H1 (cell line): ENCODE measurements around the gene ATP9B. TPM values are rescaled to one million over a fixed set of nuclear protein-coding genes. Genes with fewer than 3 reads are reported as not detected.

Experiments used
- CTCF ChIA-PET: fragments of 300-600 bp; sonication (Branson Sonifier 250); formaldehyde crosslinking; loops from one replicate; lab custom pipeline; 2021; ENCODE audit not compliant: partially characterized antibody; lab: Charles Lee
- POLR2A ChIA-PET: fragments of 300-600 bp; sonication (Branson Sonifier 250); formaldehyde crosslinking; loops from one replicate; lab custom pipeline; 2021; ENCODE audit warnings: inconsistent platforms; ENCODE audit not compliant: partially characterized antibody; lab: Charles Lee
- DNase-seq, 2 experiments: peaks; one replicate each; pipeline versions ENCODE4 v3.0.0 to v3.0.0-alpha.2; 2010 to 2022; ENCODE audit warnings: low spot score in 2 of 2, low read depth in 1 of 2, mixed read lengths in 1 of 2
- FAIRE-seq: peaks from 2 replicates; lab custom pipeline; 2011; peaks lifted over from hg19 to GRCh38; lab: Jason Lieb, UNC
- H2AFZ ChIP-seq: 2 replicates; pipeline ENCODE4 v1.8.1; 2012; ENCODE audit warnings: low read length, inconsistent platforms
- H2AK5ac ChIP-seq: 2 replicates; pipeline ENCODE4 v1.6.1; 2013; ENCODE audit warnings: low read depth, low read length
- H2BK120ac ChIP-seq: replicated peaks from 2 replicates; pipeline ENCODE3; 2013; ENCODE audit warnings: low read depth, low read length, inconsistent platforms
- H2BK12ac ChIP-seq: 2 replicates; pipeline ENCODE4 v1.6.1; 2013; ENCODE audit warnings: low read depth, low read length
- H2BK15ac ChIP-seq: 2 replicates; pipeline ENCODE4 v1.6.1; 2013; ENCODE audit warnings: low read length
- H2BK20ac ChIP-seq: 2 replicates; pipeline ENCODE4 v1.6.1; 2013; ENCODE audit warnings: low read length
- H2BK5ac ChIP-seq: 2 replicates; pipeline ENCODE4 v1.6.1; 2013; ENCODE audit warnings: low read depth, low read length
- H3K14ac ChIP-seq: 2 replicates; pipeline ENCODE4 v1.6.1; 2013; ENCODE audit warnings: inconsistent platforms; ENCODE audit not compliant: insufficient read length
- H3K18ac ChIP-seq: 2 replicates; pipeline ENCODE4 v1.6.1; 2013; ENCODE audit warnings: low read length; ENCODE audit errors: extremely low read depth
- H3K23ac ChIP-seq: 2 replicates; pipeline ENCODE4 v1.6.1; 2013; ENCODE audit warnings: inconsistent platforms; ENCODE audit not compliant: insufficient read length
- H3K23me2 ChIP-seq: 2 replicates; pipeline ENCODE4 v1.6.1; 2013; ENCODE audit warnings: low read depth, low read length
- H3K27ac ChIP-seq: 2 replicates; pipeline ENCODE4 v1.6.1; 2011; ENCODE audit warnings: low read depth, low read length, inconsistent platforms
- H3K27me3 ChIP-seq, 4 experiments: replicated peaks in 1 of 4; 1 replicate in 1 of 4; 2 replicates in 3 of 4; pipeline versions ENCODE4 v1.6.1 to v1.8.1; 2011 to 2013; ENCODE audit warnings: low read length in 3 of 4, mild to moderate bottlenecking in 3 of 4, inconsistent platforms in 2 of 4, mixed read lengths in 2 of 4, moderate library complexity in 1 of 4; ENCODE audit not compliant: control insufficient read depth in 3 of 4, insufficient read depth in 3 of 4; ENCODE audit errors: extremely low read depth in 1 of 4
- H3K36me3 ChIP-seq, 4 experiments: 2 replicates each; pipeline versions ENCODE4 v1.6.1 to v1.8.1; 2011 to 2013; ENCODE audit warnings: mild to moderate bottlenecking in 4 of 4, low read length in 3 of 4, moderate library complexity in 2 of 4, control low read depth in 1 of 4, inconsistent platforms in 1 of 4; ENCODE audit not compliant: insufficient read depth in 4 of 4, control insufficient read depth in 2 of 4
- H3K4ac ChIP-seq: replicated peaks from 2 replicates; pipeline ENCODE3; 2013; ENCODE audit warnings: low read length, low read depth, mixed read lengths, inconsistent platforms; ENCODE audit not compliant: insufficient read length
- H3K4me1 ChIP-seq, 4 experiments: replicated peaks in 1 of 4; 1 replicate in 1 of 4; 2 replicates in 3 of 4; pipeline versions ENCODE4 v1.6.1 to v1.8.1; 2011 to 2013; ENCODE audit warnings: low read length in 3 of 4, inconsistent platforms in 2 of 4, mixed read lengths in 1 of 4; ENCODE audit not compliant: insufficient read depth in 4 of 4, control insufficient read depth in 3 of 4
- H3K4me2 ChIP-seq, 2 experiments: 2 replicates each; pipeline versions ENCODE4 v1.6.1 to v1.8.1; 2011 to 2013; ENCODE audit warnings: low read depth in 2 of 2, low read length in 2 of 2, control low read depth in 1 of 2, inconsistent platforms in 1 of 2, mild to moderate bottlenecking in 1 of 2; ENCODE audit not compliant: insufficient read depth in 1 of 2
- H3K4me3 ChIP-seq, 4 experiments: fragments of 200-600, 300-600 bp in 1 of 4; sonication (generic), shearing (Covaris generic), sonication (Bioruptor Twin) in 1 of 4; 2 replicates each; pipeline versions ENCODE4 v1.5.1 to v1.8.1; 2011 to 2016; ENCODE audit warnings: low read length in 4 of 4, low read depth in 3 of 4, control low read depth in 2 of 4, inconsistent platforms in 2 of 4, mild to moderate bottlenecking in 2 of 4, mixed read lengths in 1 of 4, moderate library complexity in 1 of 4; ENCODE audit not compliant: insufficient read depth in 2 of 4; ENCODE audit errors: extremely low read depth in 1 of 4
- H3K56ac ChIP-seq: replicated peaks from 2 replicates; pipeline ENCODE3; 2013; ENCODE audit warnings: low read depth, mild to moderate bottlenecking, mixed read lengths, low read length, inconsistent platforms; ENCODE audit not compliant: insufficient read length
- H3K79me1 ChIP-seq: 2 replicates; pipeline ENCODE4 v1.6.1; 2013; ENCODE audit warnings: low read depth, low read length, control low read depth
- H3K79me2 ChIP-seq, 2 experiments: 2 replicates each; pipeline versions ENCODE4 v1.6.1 to v1.8.1; 2012 to 2013; ENCODE audit warnings: low read length in 2 of 2, mild to moderate bottlenecking in 2 of 2, inconsistent platforms in 1 of 2; ENCODE audit not compliant: insufficient read depth in 2 of 2, control insufficient read depth in 1 of 2
- H3K9ac ChIP-seq, 4 experiments: replicated peaks in 1 of 4; 1 replicate in 1 of 4; 2 replicates in 3 of 4; pipeline versions ENCODE4 v1.6.1 to v1.8.1; 2011 to 2013; ENCODE audit warnings: low read depth in 3 of 4, low read length in 3 of 4, control low read depth in 2 of 4, mild to moderate bottlenecking in 2 of 4, moderate library complexity in 2 of 4, inconsistent platforms in 1 of 4; ENCODE audit errors: extremely low read depth in 1 of 4
- H3K9me3 ChIP-seq, 2 experiments: 2 replicates each; pipeline versions ENCODE4 v1.6.1 to v1.8.1; 2012 to 2013; ENCODE audit warnings: mild to moderate bottlenecking in 2 of 2, moderate library complexity in 2 of 2, control low read depth in 1 of 2, inconsistent platforms in 1 of 2, low read depth in 1 of 2, low read length in 1 of 2, mixed read lengths in 1 of 2; ENCODE audit not compliant: insufficient read depth in 2 of 2
- H4K20me1 ChIP-seq, 2 experiments: replicated peaks in 1 of 2; 2 replicates each; pipeline versions ENCODE3 to v1.8.1; 2011 to 2013; ENCODE audit warnings: inconsistent platforms in 2 of 2, low read length in 2 of 2, mild to moderate bottlenecking in 1 of 2; ENCODE audit not compliant: insufficient read depth in 2 of 2, control insufficient read depth in 1 of 2
- H4K5ac ChIP-seq: 2 replicates; pipeline ENCODE4 v1.6.1; 2013; ENCODE audit warnings: low read length, low read depth, mixed read lengths, inconsistent platforms; ENCODE audit not compliant: insufficient read length
- H4K8ac ChIP-seq: 2 replicates; pipeline ENCODE4 v1.8.0; 2013; ENCODE audit warnings: mild to moderate bottlenecking, moderate library complexity, low read length, inconsistent platforms; ENCODE audit not compliant: insufficient read depth; ENCODE audit errors: extremely low read depth
- H4K91ac ChIP-seq: replicated peaks from 2 replicates; pipeline ENCODE3; 2013; ENCODE audit warnings: low read length, mixed read lengths, inconsistent platforms; ENCODE audit not compliant: insufficient read length
- CEBPB ChIP-seq: IDR thresholded peaks from 2 replicates; pipeline ENCODE4 v1.6.1; 2012; ENCODE audit warnings: low read depth, low read length
- SRF ChIP-seq: IDR thresholded peaks from 2 replicates; pipeline ENCODE4 v1.6.1; 2011; ENCODE audit warnings: mild to moderate bottlenecking, low read depth, low read length, moderate library complexity
- WGBS, 2 experiments: shearing (Covaris generic) in 1 of 2; methylation state at CpG; one replicate each; pipeline versions ENCODE4 v1.1.6 to v1.1.7; 2013 to 2015; ENCODE audit warnings: low lambda C conversion rate in 2 of 2, mixed read lengths in 2 of 2, inconsistent platforms in 1 of 2, low coverage in 1 of 2, missing lambda C conversion rate in 1 of 2; ENCODE audit not compliant: insufficient replicate concordance in 2 of 2, insufficient coverage in 1 of 2, insufficient read length in 1 of 2; ENCODE audit errors: extremely low coverage in 1 of 2, missing lambda C conversion rate in 1 of 2; 5-methylcytosine and 5-hydroxymethylcytosine counted together
- polyA plus RNA-seq, 7 experiments: library from polyadenylated mRNA; depleted of rRNA in 3 of 7; stranded (reverse) in 5 of 7; unstranded in 2 of 7; fragments of >200 nt in 5 of 7; fragments of 200-250 nt in 2 of 7; gene quantifications; 1 replicate in 5 of 7; 2 replicates in 1 of 7; 4 replicates in 1 of 7; pipeline versions ENCODE4 v1.2.1 to v1.2.3, GENCODE V29; 2011 to 2013; ENCODE audit warnings: missing spikeins in 2 of 7, mixed read lengths in 2 of 7
- total RNA-seq: library from RNA; stranded (reverse); fragmentation: NEBNext Ultra II Directional; extraction: Animal tissue kit (Norgen Biotek cat#: 25700); gene quantifications from 2 replicates; pipeline ENCODE4 v1.2.1, GENCODE V29; 2021

Gene ATP9B
- total and polyA plus RNA-seq, 2 of the 8 experiments (the other 6 are each of a cell fraction or from before 2014, with no cell fraction given): 15.1 to 21.7 TPM

DNA sequence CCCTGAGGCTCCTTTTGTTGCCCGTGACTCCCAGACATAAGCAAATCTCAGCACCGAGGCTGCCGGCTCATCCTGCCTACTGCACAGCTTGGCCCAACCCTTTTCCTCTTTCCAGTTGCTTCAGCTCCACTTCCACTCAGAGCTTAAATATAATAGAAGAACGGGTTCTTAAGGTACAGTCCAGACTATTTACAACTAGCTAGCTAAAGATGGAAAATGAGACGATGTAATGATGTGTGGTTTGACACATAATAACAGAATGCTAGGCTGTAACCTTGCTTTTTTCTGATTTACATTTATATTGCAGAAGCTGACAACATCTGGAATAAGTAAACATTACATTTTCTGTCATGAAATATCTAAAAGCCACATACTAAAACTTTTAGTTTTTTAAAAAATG is 26.9 kb upstream of the ATP9B start:
- H3K18ac ChIP-seq: no peak overlapping the region
- H3K27me3 ChIP-seq: no peaks in the 10 kb centered on the region
- H3K79me1 ChIP-seq: no peaks in the 10 kb centered on the region
- no peak overlapping the region for H2BK12ac ChIP-seq
- no peak overlapping the region for H3K4me3 ChIP-seq
- H2BK120ac ChIP-seq: no peak overlapping the region
- no peak overlapping the region for H3K14ac ChIP-seq
- H3K36me3 ChIP-seq: no peaks in the 10 kb centered on the region
- ChIA-PET POLR2A (no interaction called here), CTCF (interaction anchor here (0.6 kb wide), 1 partner anchor 16 kb away, joined by 4 read pairs; no protein-coding TSS in a partner anchor)
- H4K91ac ChIP-seq: no peak overlapping the region
- H2AK5ac ChIP-seq: no peak overlapping the region
- no peak for DNase-seq
- H3K9ac ChIP-seq: no peak overlapping the region
- no peak overlapping the region for H2BK15ac ChIP-seq
- FAIRE-seq: no peak
- no peak overlapping the region for H3K27ac ChIP-seq
- H3K23ac ChIP-seq: no peak overlapping the region
- no peak overlapping the region for H2AFZ ChIP-seq
- H3K4ac ChIP-seq: no peak overlapping the region
- no peak overlapping the region for H2BK20ac ChIP-seq
- no peaks in the 10 kb centered on the region for H3K4me1 ChIP-seq
- H3K23me2 ChIP-seq: no peaks in the 10 kb centered on the region
- H3K56ac ChIP-seq: no peak overlapping the region
- no peaks in the 10 kb centered on the region for H3K79me2 ChIP-seq
- H4K8ac ChIP-seq: no peak overlapping the region
- 90% methylated on average over 5 of the region's 5 CpGs; no CpG with 5 or more reads in 1 of the 2 experiments for WGBS, 2 experiments
- H3K9me3 ChIP-seq: peaks cover 9 to 23% of the 10 kb centered on the region in 2 experiments
- no peak overlapping the region for H3K4me2 ChIP-seq
- H4K20me1 ChIP-seq: no peaks in the 10 kb centered on the region
- H4K5ac ChIP-seq: no peak overlapping the region
- H2BK5ac ChIP-seq: no peak overlapping the region
- TF ChIP-seq CEBPB (no peak), SRF (no peak)
